Sigmoid colon (tissue), 4 donors: ENCODE measurements around the gene RASAL2.

ENCODE experiments used
- CTCF ChIP-seq, 4 experiments: fragments of 450-650 bp in 3 of 4; fragments of 200-600 bp in 1 of 4; IDR thresholded peaks; one replicate each; pipeline ENCODE4 v1.5.1; 2016 to 2019; ENCODE audit warnings: antibody characterized with exemption in 4 of 4, mild to moderate bottlenecking in 3 of 4, moderate library complexity in 2 of 4
- EP300 ChIP-seq, 4 donors: sonication (generic); formaldehyde crosslinking; IDR thresholded peaks; one replicate each; pipeline ENCODE4 v1.6.1; 2017; ENCODE audit warnings: antibody characterized with exemption in 4 of 4
- POLR2A ChIP-seq, 2 donors: fragments of 450-650 bp; IDR thresholded peaks; one replicate each; pipeline ENCODE4 v1.6.1; 2016; ENCODE audit warnings: antibody characterized with exemption in 2 of 2, mild to moderate bottlenecking in 2 of 2, moderate library complexity in 2 of 2

- TF ChIP-seq CTCF (IDR thresholded peaks at IDR 0.05) (no peak), EP300 (IDR thresholded peaks at IDR 0.05) (no peak), POLR2A (IDR thresholded peaks at IDR 0.05) (no peak)
Measured at GRCh38 chr1:178528953-178529335, 435.0 kb downstream of the RASAL2 start.
